Measurements from ENCODE around the gene FANCE. TPM values are rescaled to one million over a fixed set of nuclear protein-coding genes. Genes with fewer than 3 reads are reported as not detected.

Gene FANCE
- total and polyA plus RNA-seq, 5 donors from 2014 or later = 4.8 to 6.6 (median 5.4) TPM

GRCh38 chr6:35425284-35425683 lies 26.9 kb upstream of the FANCE start:
- ATAC-seq (ENCODE audit: low read depth in 2 of 2) = no peak
- H3K27me3 Mint-ChIP-seq = no peaks in the 10 kb centered on the region

GRCh38 chr6:35426074-35426473 lies 26.1 kb upstream of the FANCE start:
- no peak for DNase-seq
- H3K4me3 Mint-ChIP-seq = no peak overlapping the region
- no peak for ATAC-seq (ENCODE audit: low read depth in 2 of 2)

More at GRCh38 chr6:35425284-35425683, 26.9 kb upstream of the FANCE start:
- Histone ChIP-seq H3K9me3 (ENCODE audit: control insufficient read depth in 2 of 2, low read length in 2 of 2) (peaks cover 12 to 22% of the 10 kb centered on the region in 2 experiments), H3K36me3 (ENCODE audit: control insufficient read depth, insufficient read depth, low read length) (peaks cover 45% of the 10 kb centered on the region), H3K4me3 (ENCODE audit: low read depth, low read length) (no peak overlapping the region), H3K27ac (ENCODE audit: insufficient read depth, low read length, poor library complexity, severe bottlenecking) (no peak overlapping the region), H3K4me1 (ENCODE audit: control insufficient read depth, insufficient read depth, low read length, poor library complexity, severe bottlenecking) (no peaks in the 10 kb centered on the region), H3K27me3 (ENCODE audit: control insufficient read depth, insufficient read depth, low read length) (no peaks in the 10 kb centered on the region)
- Mint-ChIP-seq H3K4me1 (peaks cover 0 to 3% (median 0%) of the 10 kb centered on the region in 4 donors), H3K9me3 (peaks cover 0 to 20% (median 4%) of the 10 kb centered on the region in 7 donors), H3K27ac (peak overlapping the region in 1 of 3 donors; percentile 41), H3K36me3 (peaks cover 24% of the 10 kb centered on the region), H3K4me3 (no peak overlapping the region)
- no peak for DNase-seq

GRCh38 chr6:35427435-35427834 lies 24.7 kb upstream of the FANCE start:
- H3K9me3 Mint-ChIP-seq = peaks cover 0 to 22% (median 4%) of the 10 kb centered on the region in 7 donors
- peaks cover 18% of the 10 kb centered on the region for H3K36me3 Mint-ChIP-seq
- Histone ChIP-seq H3K4me1 (ENCODE audit: control insufficient read depth, insufficient read depth, low read length, poor library complexity, severe bottlenecking) (no peaks in the 10 kb centered on the region), H3K4me3 (ENCODE audit: low read depth, low read length) (no peak overlapping the region), H3K27me3 (ENCODE audit: control insufficient read depth, insufficient read depth, low read length) (no peaks in the 10 kb centered on the region), H3K9me3 (ENCODE audit: control insufficient read depth in 2 of 2, low read length in 2 of 2) (peaks cover 12 to 23% of the 10 kb centered on the region in 2 experiments), H3K36me3 (ENCODE audit: control insufficient read depth, insufficient read depth, low read length) (peaks cover 32% of the 10 kb centered on the region), H3K27ac (ENCODE audit: insufficient read depth, low read length, poor library complexity, severe bottlenecking) (no peak overlapping the region)
- no peaks in the 10 kb centered on the region for H3K27me3 Mint-ChIP-seq
- ATAC-seq (ENCODE audit: low read depth in 2 of 2) (no peak), DNase-seq (no peak)
- no peak overlapping the region for H3K4me3 Mint-ChIP-seq
- no peaks in the 10 kb centered on the region for H3K4me1 Mint-ChIP-seq
- no peak overlapping the region for H3K27ac Mint-ChIP-seq

More at GRCh38 chr6:35426074-35426473, 26.1 kb upstream of the FANCE start:
- peaks cover 21% of the 10 kb centered on the region for H3K36me3 Mint-ChIP-seq
- H3K4me1 ChIP-seq (ENCODE audit: control insufficient read depth, insufficient read depth, low read length, poor library complexity, severe bottlenecking) = no peaks in the 10 kb centered on the region
- H3K27me3 ChIP-seq (ENCODE audit: control insufficient read depth, insufficient read depth, low read length) = no peaks in the 10 kb centered on the region
- no peaks in the 10 kb centered on the region for H3K4me1 Mint-ChIP-seq
- H3K9me3 ChIP-seq (ENCODE audit: control insufficient read depth in 2 of 2, low read length in 2 of 2) = peaks cover 12 to 23% of the 10 kb centered on the region in 2 experiments
- no peak overlapping the region for H3K27ac ChIP-seq (ENCODE audit: insufficient read depth, low read length, poor library complexity, severe bottlenecking)
- H3K4me3 ChIP-seq (ENCODE audit: low read depth, low read length) = no peak overlapping the region
- H3K27ac Mint-ChIP-seq = peak overlapping the region in 1 of 3 donors; percentile 78
- H3K9me3 Mint-ChIP-seq = peaks cover 0 to 22% (median 4%) of the 10 kb centered on the region in 7 donors
- H3K36me3 ChIP-seq (ENCODE audit: control insufficient read depth, insufficient read depth, low read length) = peaks cover 43% of the 10 kb centered on the region
- no peaks in the 10 kb centered on the region for H3K27me3 Mint-ChIP-seq

GRCh38 chr6:35427851-35428321 lies 24.3 kb upstream of the FANCE start:
- ATAC-seq (ENCODE audit: low read depth in 2 of 2) (no peak), DNase-seq (no peak)
- Mint-ChIP-seq H3K27ac (peak overlapping the region in 1 of 3 donors; percentile 56), H3K9me3 (peaks cover 0 to 22% (median 4%) of the 10 kb centered on the region in 7 donors), H3K36me3 (peaks cover 18% of the 10 kb centered on the region), H3K27me3 (no peaks in the 10 kb centered on the region), H3K4me1 (no peaks in the 10 kb centered on the region), H3K4me3 (no peak overlapping the region)
- Histone ChIP-seq H3K9me3 (ENCODE audit: control insufficient read depth in 2 of 2, low read length in 2 of 2) (peaks cover 12 to 23% of the 10 kb centered on the region in 2 experiments), H3K4me1 (ENCODE audit: control insufficient read depth, insufficient read depth, low read length, poor library complexity, severe bottlenecking) (no peaks in the 10 kb centered on the region), H3K27ac (ENCODE audit: insufficient read depth, low read length, poor library complexity, severe bottlenecking) (no peak overlapping the region), H3K36me3 (ENCODE audit: control insufficient read depth, insufficient read depth, low read length) (peaks cover 31% of the 10 kb centered on the region), H3K27me3 (ENCODE audit: control insufficient read depth, insufficient read depth, low read length) (no peaks in the 10 kb centered on the region), H3K4me3 (ENCODE audit: low read depth, low read length) (no peak overlapping the region)

GRCh38 chr6:35428421-35429149 lies 23.6 kb upstream of the FANCE start:
- no peak overlapping the region for H3K4me3 Mint-ChIP-seq
- ATAC-seq (ENCODE audit: low read depth in 2 of 2) (no peak), DNase-seq (no peak)
- no peak overlapping the region for H3K27ac Mint-ChIP-seq
- peaks cover 0 to 22% (median 4%) of the 10 kb centered on the region in 7 donors for H3K9me3 Mint-ChIP-seq
- Histone ChIP-seq H3K27ac (ENCODE audit: insufficient read depth, low read length, poor library complexity, severe bottlenecking) (no peak overlapping the region), H3K4me1 (ENCODE audit: control insufficient read depth, insufficient read depth, low read length, poor library complexity, severe bottlenecking) (no peaks in the 10 kb centered on the region), H3K4me3 (ENCODE audit: low read depth, low read length) (no peak overlapping the region), H3K9me3 (ENCODE audit: control insufficient read depth in 2 of 2, low read length in 2 of 2) (peaks cover 12 to 23% of the 10 kb centered on the region in 2 experiments), H3K36me3 (ENCODE audit: control insufficient read depth, insufficient read depth, low read length) (peaks cover 30% of the 10 kb centered on the region), H3K27me3 (ENCODE audit: control insufficient read depth, insufficient read depth, low read length) (no peaks in the 10 kb centered on the region)
- H3K36me3 Mint-ChIP-seq = peaks cover 16% of the 10 kb centered on the region
- H3K4me1 Mint-ChIP-seq = no peaks in the 10 kb centered on the region
- H3K27me3 Mint-ChIP-seq = no peaks in the 10 kb centered on the region

GRCh38 chr6:35429463-35429862 lies 22.7 kb upstream of the FANCE start:
- no peak overlapping the region for H3K27ac ChIP-seq (ENCODE audit: insufficient read depth, low read length, poor library complexity, severe bottlenecking)

GRCh38 chr6:35432291-35432690 lies 19.8 kb upstream of the FANCE start:
- H3K4me1 ChIP-seq (ENCODE audit: control insufficient read depth, insufficient read depth, low read length, poor library complexity, severe bottlenecking) = no peaks in the 10 kb centered on the region
- no peak overlapping the region for H3K27ac ChIP-seq (ENCODE audit: insufficient read depth, low read length, poor library complexity, severe bottlenecking)

More at GRCh38 chr6:35429463-35429862, 22.7 kb upstream of the FANCE start:
- ATAC-seq (ENCODE audit: low read depth in 2 of 2) = no peak
- Histone ChIP-seq H3K27me3 (ENCODE audit: control insufficient read depth, insufficient read depth, low read length) (no peaks in the 10 kb centered on the region), H3K9me3 (ENCODE audit: control insufficient read depth in 2 of 2, low read length in 2 of 2) (peaks cover 12 to 23% of the 10 kb centered on the region in 2 experiments), H3K4me1 (ENCODE audit: control insufficient read depth, insufficient read depth, low read length, poor library complexity, severe bottlenecking) (no peaks in the 10 kb centered on the region), H3K36me3 (ENCODE audit: control insufficient read depth, insufficient read depth, low read length) (peaks cover 21% of the 10 kb centered on the region), H3K4me3 (ENCODE audit: low read depth, low read length) (no peak overlapping the region)
- no peaks in the 10 kb centered on the region for H3K27me3 Mint-ChIP-seq
- peaks cover 0 to 22% (median 4%) of the 10 kb centered on the region in 7 donors for H3K9me3 Mint-ChIP-seq
- H3K4me1 Mint-ChIP-seq = no peaks in the 10 kb centered on the region
- DNase-seq = no peak
- H3K27ac Mint-ChIP-seq = no peak overlapping the region
- peaks cover 13% of the 10 kb centered on the region for H3K36me3 Mint-ChIP-seq
- no peak overlapping the region for H3K4me3 Mint-ChIP-seq

More at GRCh38 chr6:35432291-35432690, 19.8 kb upstream of the FANCE start:
- ATAC-seq (ENCODE audit: low read depth in 2 of 2) = no peak
- no peak overlapping the region for H3K4me3 Mint-ChIP-seq
- Histone ChIP-seq H3K36me3 (ENCODE audit: control insufficient read depth, insufficient read depth, low read length) (peaks cover 4% of the 10 kb centered on the region), H3K4me3 (ENCODE audit: low read depth, low read length) (no peak overlapping the region), H3K27me3 (ENCODE audit: control insufficient read depth, insufficient read depth, low read length) (no peaks in the 10 kb centered on the region), H3K9me3 (ENCODE audit: control insufficient read depth in 2 of 2, low read length in 2 of 2) (peaks cover 12 to 23% of the 10 kb centered on the region in 2 experiments)
- H3K27ac Mint-ChIP-seq = peak overlapping the region in 1 of 3 donors; percentile 56
- H3K27me3 Mint-ChIP-seq = no peaks in the 10 kb centered on the region
- H3K9me3 Mint-ChIP-seq = peaks cover 0 to 22% (median 4%) of the 10 kb centered on the region in 7 donors
- no peaks in the 10 kb centered on the region for H3K4me1 Mint-ChIP-seq
- no peak for DNase-seq
- no peaks in the 10 kb centered on the region for H3K36me3 Mint-ChIP-seq
